HEK293 (cell line): ENCODE data around the gene CDHR4.

Experiments used
- CTCF ChIP-seq: fragments of 450-650 bp; formaldehyde crosslinking; IDR thresholded peaks from 2 replicates; pipeline ENCODE4 v1.5.1; 2016; ENCODE audit warnings: missing biosample characterization, missing genetic modification characterization
- HOXD13 ChIP-seq: sonication (generic); formaldehyde crosslinking; IDR thresholded peaks from 2 replicates; pipeline ENCODE4 v1.8.0; 2022; ENCODE audit warnings: missing genetic modification reagents, borderline replicate concordance
- OVOL3 ChIP-seq: fragments of 450-650 bp; formaldehyde crosslinking; IDR thresholded peaks from 2 replicates; pipeline ENCODE4 v1.5.1; 2016; ENCODE audit warnings: missing biosample characterization, missing genetic modification characterization
- ZEB2 ChIP-seq: fragments of 450-650 bp; formaldehyde crosslinking; IDR thresholded peaks from 2 replicates; pipeline ENCODE4 v1.5.1; 2016; ENCODE audit warnings: missing biosample characterization, missing genetic modification characterization
- ZNF37A ChIP-seq: fragments of 450-650 bp; IDR thresholded peaks from 2 replicates; pipeline ENCODE4 v1.5.1; 2018; ENCODE audit warnings: missing biosample characterization, missing genetic modification characterization
- ZNF600 ChIP-seq: fragments of 450-650 bp; formaldehyde crosslinking; IDR thresholded peaks from 2 replicates; pipeline ENCODE4 v1.5.1; 2016; ENCODE audit warnings: missing biosample characterization, missing genetic modification characterization
- TF ChIP-seq, protein P1 (sequence below): fragments of 450-650 bp; formaldehyde crosslinking; IDR thresholded peaks from 2 replicates; pipeline ENCODE4 v1.5.1; 2017; ENCODE audit warnings: missing biosample characterization, mild to moderate bottlenecking, missing genetic modification characterization, moderate library complexity
- TF ChIP-seq, protein P2 (sequence below): fragments of 450-650 bp; formaldehyde crosslinking; IDR thresholded peaks from 2 replicates; pipeline ENCODE4 v1.5.1; 2016; ENCODE audit warnings: missing biosample characterization, missing genetic modification characterization, borderline replicate concordance

GRCh38 chr3:49745986-49746385 lies 53.7 kb downstream of the CDHR4 start:
- TF ChIP-seq CTCF (tag by site-specific recombination) (no peak), HOXD13 (CRISPR knock-in tag) (no peak), ZNF37A (tag by site-specific recombination) (no peak), ZEB2 (no peak), OVOL3 (tag by site-specific recombination) (no peak), ZNF600 (tag by site-specific recombination) (no peak)
- TF ChIP-seq, protein P1, sequence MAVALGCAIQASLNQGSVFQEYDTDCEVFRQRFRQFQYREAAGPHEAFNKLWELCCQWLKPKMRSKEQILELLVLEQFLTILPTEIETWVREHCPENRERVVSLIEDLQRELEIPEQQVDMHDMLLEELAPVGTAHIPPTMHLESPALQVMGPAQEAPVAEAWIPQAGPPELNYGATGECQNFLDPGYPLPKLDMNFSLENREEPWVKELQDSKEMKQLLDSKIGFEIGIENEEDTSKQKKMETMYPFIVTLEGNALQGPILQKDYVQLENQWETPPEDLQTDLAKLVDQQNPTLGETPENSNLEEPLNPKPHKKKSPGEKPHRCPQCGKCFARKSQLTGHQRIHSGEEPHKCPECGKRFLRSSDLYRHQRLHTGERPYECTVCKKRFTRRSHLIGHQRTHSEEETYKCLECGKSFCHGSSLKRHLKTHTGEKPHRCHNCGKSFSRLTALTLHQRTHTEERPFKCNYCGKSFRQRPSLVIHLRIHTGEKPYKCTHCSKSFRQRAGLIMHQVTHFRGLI (tag by site-specific recombination) = no peak
- TF ChIP-seq, protein P2, sequence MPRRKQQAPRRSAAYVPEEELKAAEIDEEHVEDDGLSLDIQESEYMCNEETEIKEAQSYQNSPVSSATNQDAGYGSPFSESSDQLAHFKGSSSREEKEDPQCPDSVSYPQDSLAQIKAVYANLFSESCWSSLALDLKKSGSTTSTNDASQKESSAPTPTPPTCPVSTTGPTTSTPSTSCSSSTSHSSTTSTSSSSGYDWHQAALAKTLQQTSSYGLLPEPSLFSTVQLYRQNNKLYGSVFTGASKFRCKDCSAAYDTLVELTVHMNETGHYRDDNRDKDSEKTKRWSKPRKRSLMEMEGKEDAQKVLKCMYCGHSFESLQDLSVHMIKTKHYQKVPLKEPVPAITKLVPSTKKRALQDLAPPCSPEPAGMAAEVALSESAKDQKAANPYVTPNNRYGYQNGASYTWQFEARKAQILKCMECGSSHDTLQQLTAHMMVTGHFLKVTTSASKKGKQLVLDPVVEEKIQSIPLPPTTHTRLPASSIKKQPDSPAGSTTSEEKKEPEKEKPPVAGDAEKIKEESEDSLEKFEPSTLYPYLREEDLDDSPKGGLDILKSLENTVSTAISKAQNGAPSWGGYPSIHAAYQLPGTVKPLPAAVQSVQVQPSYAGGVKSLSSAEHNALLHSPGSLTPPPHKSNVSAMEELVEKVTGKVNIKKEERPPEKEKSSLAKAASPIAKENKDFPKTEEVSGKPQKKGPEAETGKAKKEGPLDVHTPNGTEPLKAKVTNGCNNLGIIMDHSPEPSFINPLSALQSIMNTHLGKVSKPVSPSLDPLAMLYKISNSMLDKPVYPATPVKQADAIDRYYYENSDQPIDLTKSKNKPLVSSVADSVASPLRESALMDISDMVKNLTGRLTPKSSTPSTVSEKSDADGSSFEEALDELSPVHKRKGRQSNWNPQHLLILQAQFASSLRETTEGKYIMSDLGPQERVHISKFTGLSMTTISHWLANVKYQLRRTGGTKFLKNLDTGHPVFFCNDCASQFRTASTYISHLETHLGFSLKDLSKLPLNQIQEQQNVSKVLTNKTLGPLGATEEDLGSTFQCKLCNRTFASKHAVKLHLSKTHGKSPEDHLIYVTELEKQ (tag by site-specific recombination) = no peak
